CD4-positive, alpha-beta T cell treated with Interferon gamma for 1 hour (primary cell): ENCODE results near the gene EVX2.

Source experiments
- DNase-seq: peaks from one replicate; pipeline ENCODE4 v3.0.0-alpha.2; 2020

Gene EVX2

GRCh38 chr2:176083796-176084261 lies at the start of gene EVX2:
EVX2 (minus strand) TSS chr2:176083962; CDS start chr2:176083776, 186 bp downstream.
- DNase-seq: no peak

GRCh38 chr2:176133389-176133788 lies 49.6 kb upstream of the EVX2 start:
- DNase-seq: no peak

- no peak for DNase-seq
Measured at GRCh38 chr2:176132205-176133171, 48.7 kb upstream of the EVX2 start.

- DNase-seq: no peak
Measured at GRCh38 chr2:176131848-176132158, 48.0 kb upstream of the EVX2 start.

- DNase-seq: no peak
Measured at GRCh38 chr2:176130957-176131847, 47.4 kb upstream of the EVX2 start.

- DNase-seq: no peak
Measured at GRCh38 chr2:176130147-176130956, 46.6 kb upstream of the EVX2 start.

GRCh38 chr2:176129813-176130146 lies 46.0 kb upstream of the EVX2 start:
- no peak for DNase-seq

- no peak for DNase-seq
Measured at GRCh38 chr2:176128982-176129796, 45.4 kb upstream of the EVX2 start, which contains the start of gene HOXD8. HOXD8 (plus strand) TSS chr2:176129705; CDS start chr2:176130367, 662 bp downstream.

- no peak for DNase-seq
Measured at GRCh38 chr2:176128172-176128981, 44.6 kb upstream of the EVX2 start.

GRCh38 chr2:176127774-176128072 lies 44.0 kb upstream of the EVX2 start:
- DNase-seq: no peak

GRCh38 chr2:176126929-176127773 lies 43.4 kb upstream of the EVX2 start:
- DNase-seq: peak; percentile 29

- DNase-seq: no peak
Measured at GRCh38 chr2:176125772-176126054, 42.0 kb upstream of the EVX2 start.

GRCh38 chr2:176124947-176125771 lies 41.4 kb upstream of the EVX2 start:
- DNase-seq: no peak

- no peak for DNase-seq
Measured at GRCh38 chr2:176124110-176124946, 40.6 kb upstream of the EVX2 start.

- DNase-seq: no peak
Measured at GRCh38 chr2:176123411-176124109, 39.8 kb upstream of the EVX2 start.

- no peak for DNase-seq
Measured at GRCh38 chr2:176122683-176123410, 39.1 kb upstream of the EVX2 start, which contains the start of gene HOXD9. HOXD9 (plus strand) TSS chr2:176122719; CDS start chr2:176122769, 50 bp downstream.
